Activated CD8-positive, alpha-beta T cell treated with anti-CD3 and anti-CD28 coated beads, Interleukin-2, amount 10 ng/mL, durations not matched to agents 7 days and 5 days (primary cell): ENCODE measurements around the gene SPSB2. TPM values are rescaled to one million over a fixed set of nuclear protein-coding genes. Genes with fewer than 3 reads are reported as not detected.
A peak's percentile ranks its signal among the peaks of the same experiment; 100 is the strongest.
"Not testable (repeated sequence)": the region's sequence is repeated elsewhere in the genome, so short reads cannot be mapped to it uniquely, and the experiment has no call there.

ENCODE experiments used
- ATAC-seq: fragments of 150-1000 bp; cut with Tn5 transposase; one replicate; pipeline ENCODE4 v1.10.0; 2021; ENCODE audit warnings: moderate library complexity
- CTCF ChIA-PET: fragments of 350-600 bp; sonication (Branson Sonifier 250); formaldehyde crosslinking; loops from one replicate; lab custom pipeline; 2021; ENCODE audit warnings: antibody characterized with exemption; lab: Charles Lee
- POLR2A ChIA-PET: fragments of 350-600 bp; sonication (Branson Sonifier 250); formaldehyde crosslinking; loops from one replicate; lab custom pipeline; 2021; ENCODE audit warnings: antibody characterized with exemption; lab: Charles Lee
- DNase-seq: peaks from one replicate; pipeline ENCODE4 v3.0.0-alpha.2; 2020
- H3K27ac Mint-ChIP-seq: one replicate; pipeline ENCODE4 v1.8.0; 2021; ENCODE audit warnings: mild to moderate bottlenecking, mixed read lengths
- H3K27me3 Mint-ChIP-seq: one replicate; pipeline ENCODE4 v1.8.0; 2021; ENCODE audit warnings: low read depth, mixed read lengths
- H3K36me3 Mint-ChIP-seq: one replicate; pipeline ENCODE4 v1.8.0; 2021; ENCODE audit warnings: low read depth, mixed read lengths
- H3K4me1 Mint-ChIP-seq: one replicate; pipeline ENCODE4 v1.8.0; 2021; ENCODE audit warnings: low read depth, mixed read lengths
- H3K4me3 Mint-ChIP-seq: one replicate; pipeline ENCODE4 v1.8.0; 2021; ENCODE audit warnings: mild to moderate bottlenecking, mixed read lengths
- H3K9me3 Mint-ChIP-seq: one replicate; pipeline ENCODE4 v1.8.0; 2022; ENCODE audit warnings: mixed read lengths; ENCODE audit not compliant: insufficient read depth
- total RNA-seq, 2 experiments: library from RNA; stranded (reverse); gene quantifications; one replicate each; pipeline ENCODE4 v1.2.3, GENCODE V29; 2021

SPSB2 gene
- total RNA-seq, 2 experiments from 2014 or later, result 10.0 to 11.2 TPM

- no peaks in the 10 kb centered on the region for H3K9me3 Mint-ChIP-seq
- ChIA-PET CTCF (interaction anchor here (0.6 to 5.8 kb wide), 8 partner anchors 10 to 198 kb away, joined by 3 to 22 read pairs (median 4); partner anchors contain the start of genes C12orf57, RNU7-1 and SPSB2), POLR2A (interaction anchor here (0.9 to 3.9 kb wide), 12 partner anchors 9 to 63 kb away, joined by 3 to 32 read pairs (median 6); partner anchors contain the start of genes C12orf57, CDCA3, RNU7-1 and SPSB2)
- ATAC-seq (peak; percentile 92), DNase-seq (peak; percentile 87)
- H3K4me1 Mint-ChIP-seq, result peaks cover 45% of the 10 kb centered on the region
- peaks cover 29% of the 10 kb centered on the region for H3K36me3 Mint-ChIP-seq
- peak within 1 kb of the TSS; percentile 92 for H3K4me3 Mint-ChIP-seq
- H3K27me3 Mint-ChIP-seq, result peaks cover 5% of the 10 kb centered on the region
- peak within 1 kb of the TSS; percentile 84 for H3K27ac Mint-ChIP-seq
Measured at GRCh38 chr12:6914246-6914946, 41.3 kb upstream of the SPSB2 start, which contains the start of gene ENO2. Gene ENO2, plus strand, starts transcription at chr12:6914580. Its CDS starts 1,253 bp downstream, at chr12:6915833.

GRCh38 chr12:6912164-6912935 lies 39.2 kb upstream of the SPSB2 start:
- Mint-ChIP-seq H3K27ac (no peak overlapping the region), H3K36me3 (peaks cover 17% of the 10 kb centered on the region), H3K9me3 (no peaks in the 10 kb centered on the region), H3K4me3 (peak overlapping the region; percentile 53), H3K4me1 (peaks cover 39% of the 10 kb centered on the region), H3K27me3 (peaks cover 5% of the 10 kb centered on the region)
- ATAC-seq (no peak), DNase-seq (no peak)
- ChIA-PET CTCF (interaction anchor here (0.8 to 5.8 kb wide), 6 partner anchors 12 to 196 kb away, joined by 3 to 22 read pairs (median 14); partner anchors contain the start of genes C1RL, LPCAT3 and SPSB2), POLR2A (interaction anchor here (0.6 to 3.9 kb wide), 6 partner anchors 14 to 138 kb away, joined by 3 to 32 read pairs (median 4); partner anchors contain the start of genes C12orf57, CDCA3, RNU7-1 and SPSB2)

- Mint-ChIP-seq H3K27ac (no peak overlapping the region), H3K27me3 (peaks cover 5% of the 10 kb centered on the region)
- POLR2A ChIA-PET, result interaction anchor here (0.7 to 1.8 kb wide), 5 partner anchors 17 to 328 kb away, joined by 3 to 7 read pairs (median 4); partner anchors contain the start of genes C12orf57, CDCA3, RNU7-1 and USP5
Measured at GRCh38 chr12:6909421-6910145, 36.5 kb upstream of the SPSB2 start.

GRCh38 chr12:6908141-6908540 lies 35.0 kb upstream of the SPSB2 start:
- not testable (repeated sequence) for H3K27me3 Mint-ChIP-seq, DNase-seq, H3K36me3 Mint-ChIP-seq, ATAC-seq, H3K4me3 Mint-ChIP-seq, H3K4me1 Mint-ChIP-seq, H3K9me3 Mint-ChIP-seq, H3K27ac Mint-ChIP-seq
- CTCF ChIA-PET, result interaction anchor here (1.0 to 5.2 kb wide), 6 partner anchors 11 to 39 kb away, joined by 3 to 40 read pairs (median 8); partner anchors contain the start of gene SPSB2
- POLR2A ChIA-PET, result interaction anchor here (1.6 to 4.0 kb wide), 4 partner anchors 17 to 219 kb away, joined by 4 to 16 read pairs (median 10); partner anchors contain the start of genes C12orf57, RNU7-1, SPSB2 and ZNF384

More at GRCh38 chr12:6909421-6910145, 36.5 kb upstream of the SPSB2 start:
- Mint-ChIP-seq H3K4me3 (no peak overlapping the region), H3K36me3 (no peaks in the 10 kb centered on the region), H3K4me1 (peaks cover 15% of the 10 kb centered on the region), H3K9me3 (no peaks in the 10 kb centered on the region)
- DNase-seq, result no peak
- CTCF ChIA-PET, result interaction anchor here (0.7 to 2.3 kb wide), 5 partner anchors 15 to 42 kb away, joined by 4 to 12 read pairs (median 5); partner anchors contain the start of genes SPSB2 and TPI1
- ATAC-seq, result no peak

GRCh38 chr12:6905414-6906040 lies 32.4 kb upstream of the SPSB2 start:
- ATAC-seq (no peak), DNase-seq (no peak)
- ChIA-PET CTCF (interaction anchor here (1.2 to 5.2 kb wide), 5 partner anchors 14 to 204 kb away, joined by 3 to 40 read pairs (median 6); partner anchors contain the start of gene SPSB2), POLR2A (interaction anchor here (0.7 to 4.0 kb wide), 8 partner anchors 9 to 39 kb away, joined by 3 to 16 read pairs (median 7); partner anchors contain the start of genes C12orf57, ENO2, RNU7-1 and SPSB2)
- Mint-ChIP-seq H3K4me1 (peaks cover 3% of the 10 kb centered on the region), H3K27me3 (no peaks in the 10 kb centered on the region), H3K4me3 (no peak overlapping the region), H3K9me3 (no peaks in the 10 kb centered on the region), H3K27ac (no peak overlapping the region), H3K36me3 (no peaks in the 10 kb centered on the region)

GRCh38 chr12:6904280-6905276 lies 31.5 kb upstream of the SPSB2 start, which contains the start of gene LRRC23:
Gene LRRC23, plus strand, starts transcription at chr12:6904822. Its CDS starts 812 bp downstream, at chr12:6905634.
- Mint-ChIP-seq H3K27ac (no peak within 1 kb of the TSS), H3K4me3 (no peak within 1 kb of the TSS), H3K9me3 (no peaks in the 10 kb centered on the region), H3K27me3 (no peaks in the 10 kb centered on the region), H3K36me3 (no peaks in the 10 kb centered on the region), H3K4me1 (peaks cover 11% of the 10 kb centered on the region)
- ATAC-seq (peak; percentile 95), DNase-seq (peak; percentile 99)
- CTCF ChIA-PET, result interaction anchor here (0.8 to 5.2 kb wide), 5 partner anchors 13 to 205 kb away, joined by 4 to 40 read pairs (median 6); partner anchors contain the start of gene SPSB2
- POLR2A ChIA-PET, result interaction anchor here (1.0 to 4.0 kb wide), 6 partner anchors 9 to 40 kb away, joined by 4 to 16 read pairs (median 9); partner anchors contain the start of genes C12orf57, ENO2, RNU7-1 and SPSB2

- no peaks in the 10 kb centered on the region for H3K27me3 Mint-ChIP-seq
- H3K9me3 Mint-ChIP-seq, result no peaks in the 10 kb centered on the region
- DNase-seq, result no peak
- H3K36me3 Mint-ChIP-seq, result no peaks in the 10 kb centered on the region
- CTCF ChIA-PET, result interaction anchor here (5.0 to 5.2 kb wide), 2 partner anchors 12 to 31 kb away, joined by 38 to 40 read pairs; partner anchors contain the start of gene SPSB2
- no peak overlapping the region for H3K4me3 Mint-ChIP-seq
- peaks cover 14% of the 10 kb centered on the region for H3K4me1 Mint-ChIP-seq
- no peak overlapping the region for H3K27ac Mint-ChIP-seq
- ATAC-seq, result no peak
- POLR2A ChIA-PET, result interaction anchor here (2.3 kb wide), 1 partner anchor 12 kb away, joined by 14 read pairs; no protein-coding TSS in a partner anchor
Measured at GRCh38 chr12:6903722-6904121, 30.6 kb upstream of the SPSB2 start.

- H3K4me1 Mint-ChIP-seq, result peaks cover 14% of the 10 kb centered on the region
- ATAC-seq, result no peak
- no peaks in the 10 kb centered on the region for H3K27me3 Mint-ChIP-seq
- ChIA-PET POLR2A (interaction anchor here (1.3 to 1.7 kb wide), 2 partner anchors 29 to 41 kb away, joined by 4 to 5 read pairs; partner anchors contain the start of genes C12orf57, RNU7-1 and SPSB2), CTCF (interaction anchor here (0.6 to 1.5 kb wide), 3 partner anchors 11 to 23 kb away, joined by 3 to 6 read pairs (median 3); partner anchors contain the start of gene ENO2)
- H3K9me3 Mint-ChIP-seq, result no peaks in the 10 kb centered on the region
- H3K27ac Mint-ChIP-seq, result no peak overlapping the region
- H3K4me3 Mint-ChIP-seq, result no peak overlapping the region
- no peaks in the 10 kb centered on the region for H3K36me3 Mint-ChIP-seq
- DNase-seq, result no peak
Measured at GRCh38 chr12:6902448-6902847, 29.3 kb upstream of the SPSB2 start.
